IPS DF 4.7 (cell line): ENCODE results near the gene FHAD1.
"Not testable (repeated sequence)": the region's sequence is repeated elsewhere in the genome, so short reads cannot be mapped to it uniquely, and the experiment has no call there.

ENCODE experiments used
- DNase-seq: peaks from one replicate; pipeline ENCODE4 v3.0.0-alpha.2; 2013; ENCODE audit warnings: low spot score; ENCODE audit errors: extremely low read depth

FHAD1 gene

DNA sequence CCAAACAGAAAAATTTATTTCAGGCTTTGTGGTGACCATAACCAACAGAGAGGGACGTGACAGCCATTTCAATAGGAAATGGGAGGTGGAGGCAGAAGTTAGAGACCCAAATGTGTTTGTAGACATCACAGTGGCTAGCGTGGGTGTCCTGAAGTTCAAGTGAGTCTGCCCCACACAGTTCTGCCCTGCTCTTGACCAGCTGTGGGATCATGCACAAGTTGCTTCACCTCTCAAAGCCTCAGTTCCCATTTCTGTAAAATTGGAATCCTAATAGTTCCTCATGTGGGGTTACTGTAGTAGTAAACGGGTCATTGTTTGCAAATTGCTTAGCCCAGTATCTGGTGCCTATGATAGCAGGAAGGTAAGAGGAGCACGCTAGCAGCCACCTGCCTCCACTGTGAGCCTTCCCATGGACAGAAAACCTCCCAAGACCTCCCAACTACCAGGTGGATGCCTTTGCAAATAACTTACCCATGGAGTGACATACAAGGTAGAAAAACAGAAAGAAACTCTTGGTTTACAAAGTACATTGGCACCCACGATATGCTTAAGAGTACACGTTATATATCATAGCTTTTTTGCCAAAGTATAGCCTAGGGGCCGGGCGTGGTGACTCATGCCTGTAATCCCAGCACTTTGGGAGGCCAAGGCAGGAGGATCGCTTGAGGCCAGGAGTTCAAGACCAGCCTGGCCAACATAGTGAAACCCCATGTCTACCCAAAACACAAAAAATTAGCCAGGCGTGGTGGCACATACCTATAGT is 29.1 kb downstream of the FHAD1 start:
- DNase-seq, result no peak

DNA sequence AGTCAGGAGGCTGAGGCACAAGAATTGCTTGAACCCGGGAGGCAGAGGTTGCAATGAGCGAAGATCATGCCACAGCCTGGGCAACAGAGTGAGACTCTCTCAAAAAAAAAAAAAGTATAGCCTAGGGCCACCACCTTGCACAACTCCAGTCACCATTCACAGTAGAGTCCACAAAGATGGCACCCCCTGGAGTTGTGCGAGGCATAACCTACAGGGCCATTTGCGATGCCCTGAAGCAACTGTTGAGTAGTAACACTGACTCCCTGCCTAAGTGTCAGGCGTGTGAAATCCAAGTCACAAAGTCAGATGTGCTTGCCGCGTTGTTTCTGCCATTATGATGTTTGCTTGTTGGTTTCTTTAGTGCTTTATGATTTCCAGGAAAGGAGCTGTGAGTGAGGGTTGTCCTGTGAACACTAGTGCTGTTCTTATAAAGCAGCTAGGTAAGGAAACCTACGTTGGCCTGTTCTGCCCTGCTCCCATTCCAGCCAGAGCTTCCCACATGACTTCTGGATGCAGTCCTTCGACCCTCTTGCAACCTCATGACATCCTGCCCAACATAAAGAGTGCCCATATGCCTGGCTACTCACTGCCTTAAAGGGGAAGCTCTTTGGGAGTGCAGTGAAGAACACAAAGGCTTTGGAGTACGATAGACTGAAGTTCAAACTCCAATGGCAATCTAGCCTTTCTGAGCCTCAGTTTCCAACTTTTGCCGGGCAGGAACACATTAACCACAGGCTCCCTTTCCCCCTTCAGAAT is 29.8 kb downstream of the FHAD1 start:
- DNase-seq, result no peak

DNA sequence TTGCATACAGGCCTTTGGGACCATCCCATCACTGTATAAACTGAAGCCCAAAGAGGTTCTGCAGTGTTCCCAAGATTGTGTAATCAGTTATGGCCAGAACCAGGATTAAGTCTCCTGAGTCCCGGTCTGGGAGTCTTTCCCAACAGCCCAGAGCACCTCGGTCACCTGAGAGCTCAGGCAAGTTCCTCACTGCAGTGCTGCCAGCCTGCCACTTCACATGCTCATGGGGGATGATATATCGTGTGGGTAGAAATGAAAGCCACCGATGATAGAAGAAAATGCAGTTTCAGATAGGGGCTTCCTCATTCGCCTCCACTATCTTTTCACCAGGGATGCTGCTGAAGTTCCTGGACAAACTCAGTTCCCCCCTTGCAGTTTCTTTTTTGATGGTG is 30.4 kb downstream of the FHAD1 start:
- DNase-seq, result no peak

DNA sequence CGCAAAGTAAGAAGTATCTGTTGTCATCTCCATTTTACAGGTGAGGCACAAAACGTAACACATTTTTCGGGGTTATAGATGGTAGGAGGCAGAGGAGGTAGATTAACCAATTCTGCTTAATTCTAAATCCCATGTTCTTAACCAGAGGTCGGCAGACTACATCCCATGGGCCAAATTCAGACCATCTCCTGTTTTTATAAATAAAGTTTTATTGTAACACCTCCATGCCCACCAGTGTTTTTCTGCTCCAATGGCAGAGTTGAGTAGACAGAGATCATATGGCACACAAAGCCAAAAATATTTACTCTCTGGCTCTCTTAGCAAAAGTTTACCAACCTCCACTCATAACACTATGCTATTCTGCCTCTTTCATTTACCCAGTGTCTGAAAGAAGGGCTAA is 30.9 kb downstream of the FHAD1 start:
- DNase-seq, result no peak

DNA sequence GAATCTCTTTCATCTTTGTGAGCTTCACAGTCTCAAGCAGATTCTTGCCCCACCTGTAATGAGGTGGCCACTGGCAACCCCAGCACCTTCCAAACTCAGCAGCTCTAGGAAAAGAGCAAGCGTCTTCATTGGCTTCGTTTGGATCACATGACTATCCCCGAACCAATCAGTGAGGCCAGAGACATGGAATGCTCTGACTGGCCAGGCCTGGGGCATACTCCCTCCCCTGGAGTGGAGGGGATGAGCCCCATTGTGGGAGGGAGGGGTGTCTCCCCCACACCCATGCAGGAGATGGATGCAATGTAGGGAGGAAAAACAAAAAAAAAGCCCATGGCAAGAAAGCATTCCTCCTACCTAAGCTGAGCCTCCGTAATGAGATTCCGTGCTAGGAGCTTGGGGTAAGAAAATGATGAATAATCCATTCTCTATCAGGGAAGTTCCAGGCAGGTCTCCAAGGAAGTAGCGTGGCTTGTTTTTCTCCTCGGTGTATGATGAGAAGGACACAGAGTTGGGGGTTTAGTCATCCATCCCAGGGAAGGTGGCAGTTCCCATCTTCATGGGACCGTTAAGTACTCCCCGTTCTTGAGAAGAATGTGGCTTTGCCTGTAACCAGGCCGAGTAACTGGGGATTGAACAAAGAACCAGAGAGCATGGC is 32.7 kb downstream of the FHAD1 start:
- no peak for DNase-seq

DNA sequence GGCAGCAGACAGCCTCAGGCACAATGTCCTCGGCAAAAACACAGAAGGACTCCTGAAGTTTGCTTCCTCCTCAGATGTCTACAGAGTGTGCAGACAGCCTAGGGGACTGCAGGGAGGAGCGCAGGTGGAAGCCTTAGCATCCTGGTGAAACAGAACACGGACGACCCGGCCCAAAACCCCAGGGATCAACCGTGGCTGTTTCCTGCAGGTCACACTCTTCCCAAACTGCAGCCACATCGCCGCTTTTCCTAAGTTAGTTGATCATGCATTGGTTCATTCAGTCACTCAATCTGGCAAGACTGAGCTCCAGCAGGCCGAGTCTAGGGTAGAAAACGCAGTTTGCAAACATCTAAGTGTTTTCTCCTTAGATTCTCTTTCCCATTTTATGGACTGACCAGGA is 33.4 kb downstream of the FHAD1 start:
- no peak for DNase-seq

DNA sequence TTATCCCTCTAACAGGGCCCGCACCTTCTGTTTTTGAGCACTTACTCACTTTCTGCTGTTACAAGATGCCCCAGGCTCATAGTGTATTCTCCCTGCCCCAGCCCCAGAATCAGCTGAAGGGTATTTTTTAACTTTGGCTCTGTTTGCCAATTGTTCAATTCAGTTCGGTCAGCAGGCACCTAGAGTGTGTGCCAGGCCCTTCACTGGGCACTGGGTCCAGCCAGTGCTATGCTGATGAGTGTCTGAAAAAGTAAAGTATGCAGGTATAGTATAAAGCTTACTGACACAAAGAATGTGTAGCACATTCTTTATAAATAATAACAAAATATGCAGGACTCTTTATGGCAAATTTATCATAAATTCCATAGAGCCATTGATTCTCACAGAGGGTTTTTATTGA is 35.0 kb downstream of the FHAD1 start:
- no peak for DNase-seq

DNA sequence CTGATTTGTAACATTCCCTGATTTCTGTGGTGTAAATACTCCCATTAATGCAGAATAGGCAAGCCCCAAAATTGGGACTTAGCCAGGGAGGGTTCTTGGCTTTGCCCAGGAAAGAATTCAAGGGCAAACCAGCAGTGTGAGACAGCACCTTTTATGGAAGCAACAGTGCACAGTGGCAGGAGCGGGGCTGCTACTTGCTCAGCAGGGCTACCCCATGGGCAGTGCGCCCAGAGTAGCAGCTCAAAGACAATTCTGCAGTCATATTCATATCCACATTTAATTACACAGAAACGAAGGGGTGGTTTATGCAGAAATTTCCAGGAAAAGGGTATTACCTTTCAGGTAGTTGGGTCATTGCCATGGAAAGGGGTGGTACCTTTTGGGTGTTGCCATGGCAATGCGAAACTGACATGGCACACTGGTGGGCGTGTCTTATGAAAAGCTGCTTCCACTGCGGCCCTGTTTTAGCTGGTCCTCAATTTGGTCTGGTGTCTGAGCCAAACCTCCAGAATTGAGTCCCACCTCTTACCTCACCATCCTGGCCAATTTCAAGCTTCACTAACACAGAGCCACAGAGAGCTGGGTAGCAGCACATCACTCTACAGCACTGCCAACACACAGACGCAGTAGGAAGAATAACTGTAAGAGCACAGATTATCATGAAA is 35.9 kb downstream of the FHAD1 start:
- no peak for DNase-seq

DNA sequence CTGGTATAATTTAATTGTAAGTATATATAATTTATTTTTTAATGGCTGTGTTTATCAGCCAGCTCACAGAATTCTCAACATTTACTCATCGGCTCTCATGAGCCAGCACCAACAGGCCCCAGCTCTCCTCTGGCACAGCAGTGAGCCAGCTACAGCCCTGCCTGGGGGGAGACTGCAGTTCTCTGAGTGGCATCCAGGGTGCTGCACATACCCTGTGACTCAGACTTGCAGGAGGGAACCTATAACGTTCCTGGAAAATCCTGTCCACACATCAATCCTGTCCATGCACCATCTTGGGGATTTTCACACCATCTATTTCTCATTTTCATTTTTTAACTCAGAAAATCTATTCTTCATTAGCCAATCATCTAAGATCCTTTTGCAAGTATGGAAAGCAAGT is 36.5 kb downstream of the FHAD1 start:
- DNase-seq, result no peak

DNA sequence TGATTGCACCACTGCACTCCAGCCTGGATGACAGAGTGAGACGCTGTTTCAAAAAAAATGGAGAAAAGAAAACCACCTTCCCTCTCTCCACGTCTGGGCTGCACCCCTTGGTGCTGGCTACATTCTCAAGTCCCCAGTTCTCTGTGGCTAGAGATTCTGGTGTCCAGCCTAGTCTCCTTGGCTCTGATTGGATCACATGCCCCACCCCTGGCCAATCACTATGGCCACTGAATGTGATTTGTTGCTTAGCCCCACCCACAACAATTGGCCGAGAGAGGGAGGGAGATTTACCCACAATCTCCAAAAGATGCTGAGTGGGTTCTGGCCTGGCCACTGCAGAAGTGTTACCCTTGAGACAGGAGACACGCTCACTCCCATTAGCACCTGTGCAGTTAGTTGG is 39.4 kb downstream of the FHAD1 start:
- no peak for DNase-seq

DNA sequence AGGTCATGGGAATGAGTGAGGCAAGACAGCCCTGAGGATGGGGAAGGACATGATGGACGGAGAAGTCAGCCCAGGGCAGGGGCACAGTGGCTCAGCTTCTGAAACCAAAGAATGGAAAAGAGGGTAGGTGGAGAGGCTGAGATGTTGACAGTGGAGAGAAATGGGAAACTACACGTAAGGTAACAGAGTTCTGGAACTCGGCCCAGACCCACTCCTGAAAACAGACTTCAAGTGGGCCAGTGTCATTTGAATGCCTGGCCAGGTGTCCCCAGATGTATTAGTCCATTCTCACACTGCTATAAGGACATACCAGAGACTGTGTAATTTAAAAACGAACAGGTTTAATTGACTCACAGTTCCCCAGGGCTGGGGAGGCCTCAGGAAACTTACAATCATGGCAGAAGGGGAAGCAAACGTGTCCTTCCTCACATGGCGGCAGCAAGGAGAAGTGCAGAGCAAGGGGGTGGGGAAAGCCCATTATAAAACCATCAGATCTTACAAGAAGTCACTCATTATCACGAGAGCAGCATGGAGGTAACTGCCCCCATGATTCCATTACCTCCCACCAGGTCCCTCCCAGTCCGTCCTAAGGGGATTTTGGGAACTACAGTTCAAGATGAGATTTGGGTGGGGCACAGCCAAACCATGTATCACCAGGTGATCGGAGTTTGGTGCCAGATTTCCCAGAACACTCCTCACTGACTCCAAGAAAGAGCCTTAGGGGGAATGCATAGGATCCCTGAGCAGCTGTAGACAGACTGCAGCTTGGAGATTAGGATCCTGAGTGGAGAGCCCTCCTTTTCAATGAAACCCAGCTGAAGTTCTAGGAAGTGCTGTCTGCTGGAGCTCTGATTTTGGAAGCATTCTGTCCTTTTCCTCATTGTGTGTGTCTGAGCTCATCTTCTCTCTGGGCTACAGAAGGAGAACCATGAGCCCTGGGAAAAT is 40.3 kb downstream of the FHAD1 start:
- DNase-seq, result no peak

DNA sequence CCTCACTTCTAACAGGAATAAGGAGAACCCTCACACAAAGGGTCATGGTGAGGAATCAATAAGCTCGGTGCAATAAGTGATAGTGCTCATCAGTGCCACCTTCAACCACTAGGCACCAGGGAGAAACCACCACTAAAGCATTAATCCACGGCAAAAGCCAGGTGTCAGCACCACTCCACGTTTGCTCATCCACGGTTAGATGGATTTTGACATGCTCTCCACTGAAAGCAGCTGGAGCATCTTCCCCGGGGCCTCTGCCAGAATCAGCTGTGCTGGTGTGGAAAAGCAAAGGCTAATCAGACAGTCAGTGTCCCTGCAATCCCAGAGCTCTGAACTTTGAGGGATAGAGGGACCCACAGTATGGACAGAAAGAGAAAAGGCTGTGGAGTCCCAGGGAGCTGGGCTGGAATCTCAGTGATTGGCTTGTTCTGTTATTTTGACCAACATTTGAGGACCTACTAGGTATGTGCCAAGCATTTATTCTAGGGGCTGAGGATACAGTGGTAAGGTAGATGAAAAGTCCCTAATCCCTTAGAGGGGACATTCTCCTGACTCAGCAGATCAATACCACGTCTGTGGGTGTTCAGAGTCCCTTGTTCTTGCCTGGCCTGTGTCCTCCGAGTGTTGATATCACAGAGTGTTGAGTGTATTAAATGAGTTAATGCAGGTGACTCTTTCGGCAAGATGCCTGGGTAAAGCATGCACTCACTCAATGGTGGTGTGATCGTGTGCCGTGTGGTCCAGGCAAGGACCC is 41.3 kb downstream of the FHAD1 start:
- no peak for DNase-seq

DNA sequence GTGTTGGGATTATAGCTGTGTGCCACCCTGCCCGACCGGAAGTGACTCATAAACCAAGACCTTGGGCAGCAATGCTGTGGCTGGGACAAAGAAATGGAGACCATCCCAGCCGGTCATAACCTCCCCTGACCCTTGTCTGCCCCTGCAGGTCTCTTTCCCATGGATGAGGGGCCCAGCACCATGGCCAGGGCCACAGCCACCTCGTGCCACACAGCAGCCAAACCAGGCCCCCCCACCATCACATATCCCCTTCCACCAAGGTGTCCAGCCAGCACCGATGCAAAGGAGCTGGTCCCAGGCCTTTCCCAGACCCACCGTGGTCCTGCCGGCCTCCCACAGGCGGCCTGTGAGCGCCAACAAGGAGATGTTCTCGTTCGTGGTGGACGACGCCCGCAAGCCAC is 42.2 kb downstream of the FHAD1 start:
- DNase-seq, result no peak

DNA sequence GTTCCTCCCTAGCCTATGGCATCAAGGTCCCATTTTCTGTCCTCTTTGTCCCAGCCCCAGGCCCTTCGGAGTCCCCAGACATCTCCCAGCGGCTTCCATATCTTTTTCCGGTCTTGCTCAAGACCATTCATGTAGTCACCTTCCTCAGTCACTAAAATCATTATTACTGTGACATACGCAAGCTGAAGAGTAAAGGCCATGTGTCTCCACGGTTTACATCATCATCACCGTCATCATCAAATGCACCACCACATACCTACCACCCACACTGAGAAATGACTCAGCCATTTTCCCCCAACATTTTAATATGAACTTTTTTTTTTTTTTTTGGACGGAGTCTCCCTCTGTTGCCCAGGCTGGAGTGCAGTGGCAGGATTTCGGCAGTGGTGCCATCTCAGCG is 43.4 kb downstream of the FHAD1 start:
- no peak for DNase-seq

DNA sequence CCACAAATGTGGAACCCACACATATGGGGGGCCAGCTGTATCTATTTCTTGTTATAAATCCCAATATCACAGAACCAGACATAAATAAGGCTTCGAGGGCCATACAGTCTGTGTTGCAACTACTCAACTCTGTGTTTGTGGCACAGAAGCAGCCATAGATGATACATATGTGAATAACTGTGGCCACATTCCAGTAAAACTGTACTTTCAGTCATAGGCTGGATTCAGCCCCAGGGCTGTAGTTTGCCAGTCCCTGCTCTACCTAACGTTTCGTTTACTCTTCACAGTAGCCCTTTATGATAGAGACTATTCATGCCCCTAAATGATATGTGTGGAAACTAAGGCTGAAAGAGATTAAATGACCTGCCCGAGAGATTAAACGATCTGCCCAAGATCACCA is 48.7 kb downstream of the FHAD1 start:
- no peak for DNase-seq

DNA sequence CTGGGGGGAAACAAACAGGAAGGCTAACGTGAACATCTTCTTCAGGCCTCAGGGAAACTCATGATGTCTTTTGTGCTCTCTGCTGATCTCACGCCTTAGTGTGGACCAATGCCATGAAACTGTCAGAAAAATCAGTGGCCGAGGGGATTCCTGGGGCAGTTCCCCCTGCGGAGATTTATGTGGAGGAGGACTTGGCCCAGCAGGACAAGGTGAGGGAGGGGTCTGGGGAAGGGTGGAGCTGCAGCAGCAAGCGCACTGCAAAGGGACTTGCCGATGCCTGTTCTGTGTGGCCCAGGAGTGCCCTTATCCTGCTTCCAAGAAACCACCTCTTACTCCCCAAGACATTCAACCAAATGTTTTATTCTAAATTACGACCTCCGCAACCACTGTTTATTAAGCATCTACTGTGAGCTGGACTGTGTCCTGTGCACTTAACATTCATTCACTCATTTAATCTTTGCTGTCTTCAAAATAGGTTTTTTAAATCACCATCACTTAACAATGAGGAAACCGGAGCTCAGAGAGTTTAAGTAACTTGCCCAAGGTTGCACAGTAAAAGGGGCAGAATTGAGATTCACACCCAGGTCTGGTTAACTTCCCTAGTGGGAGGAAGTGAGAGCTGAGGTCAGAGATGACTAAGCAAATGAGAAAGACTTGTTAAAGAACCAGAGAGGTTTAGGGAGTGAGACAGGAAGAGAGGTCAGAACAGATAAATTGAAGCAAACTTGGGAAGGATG is 49.7 kb downstream of the FHAD1 start:
- DNase-seq, result no peak

DNA sequence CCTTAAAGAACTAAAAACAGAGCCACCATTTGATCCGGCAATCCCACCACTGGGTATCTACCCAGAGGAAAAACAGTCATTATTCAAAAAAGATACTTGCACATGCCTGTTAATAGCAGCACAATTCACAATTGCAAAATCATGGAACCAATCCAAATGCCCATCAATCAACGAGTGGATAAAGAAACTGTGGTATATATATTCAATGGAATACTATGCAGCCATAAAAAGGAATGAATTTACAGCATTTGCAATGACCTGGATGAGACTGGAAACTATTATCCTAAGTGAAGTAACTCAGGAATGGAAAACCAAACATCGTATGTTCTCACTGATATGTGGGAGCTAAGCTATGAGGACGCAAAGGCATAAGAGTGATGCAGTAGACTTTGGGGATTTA is 51.0 kb downstream of the FHAD1 start:
- not testable (repeated sequence) for DNase-seq

DNA sequence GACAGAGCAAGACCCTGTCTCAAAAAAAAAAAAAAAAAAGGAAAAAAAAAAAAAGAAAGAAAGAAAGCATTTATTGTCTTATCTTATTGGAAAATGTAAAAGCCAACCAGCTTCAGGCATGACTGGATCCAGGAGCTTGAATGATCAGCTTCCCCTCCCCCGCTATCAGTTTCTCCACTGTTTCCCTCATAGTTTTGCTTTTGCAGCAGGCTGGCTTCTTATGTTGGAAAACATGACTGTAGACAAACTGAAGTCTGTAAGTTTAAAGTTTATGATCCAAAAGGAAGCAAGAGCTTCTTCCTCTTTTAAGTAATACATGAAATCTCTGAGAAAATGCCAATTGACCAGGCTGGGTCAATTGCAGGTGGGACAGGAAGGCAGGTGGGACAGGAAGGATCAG is 52.2 kb downstream of the FHAD1 start:
- DNase-seq, result no peak

DNA sequence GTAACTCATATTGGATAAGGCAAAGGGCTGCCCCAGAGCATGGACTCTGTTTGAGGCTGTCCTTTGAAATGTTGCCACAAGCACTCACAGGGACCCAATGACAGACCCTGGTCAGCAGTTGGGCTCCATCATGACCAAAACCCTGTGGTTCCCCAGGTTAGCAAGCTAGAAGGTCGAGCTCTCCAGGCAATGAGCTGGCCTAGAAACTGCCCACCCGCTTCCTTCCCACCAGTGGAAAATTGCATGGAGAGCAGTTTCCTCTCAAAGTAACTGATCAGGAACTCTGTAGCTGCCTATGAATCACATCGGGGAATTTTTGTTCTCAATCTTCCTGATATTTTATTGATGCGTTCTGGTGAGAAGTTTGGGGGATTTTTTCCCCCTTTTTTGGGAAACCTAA is 52.8 kb downstream of the FHAD1 start:
- DNase-seq, result no peak

DNA sequence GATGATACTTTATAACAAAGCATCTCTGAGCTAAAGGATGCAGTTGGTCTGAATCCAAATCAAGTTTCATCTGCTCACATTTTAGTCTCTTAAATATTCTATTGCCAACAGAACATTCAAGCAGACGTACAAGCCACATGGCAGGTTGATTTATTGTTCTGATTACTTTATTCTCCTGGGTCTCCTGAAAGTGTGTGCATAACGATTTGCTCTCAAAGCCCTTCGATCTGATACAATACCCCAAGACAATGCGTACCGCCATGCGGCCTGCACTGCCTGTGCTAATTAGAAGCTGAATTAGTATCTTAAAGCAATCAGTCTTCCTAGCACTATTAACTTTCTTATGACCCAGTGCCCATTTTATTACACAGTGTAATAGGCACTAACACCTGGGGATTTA is 56.9 kb downstream of the FHAD1 start:
- DNase-seq, result no peak
